Kidney (tissue), 14 donors: ENCODE measurements around the gene DOC2B. TPM values are rescaled to one million over a fixed set of nuclear protein-coding genes. Genes with fewer than 3 reads are reported as not detected.

Experiments
- DNase-seq, 5 donors: peaks; one replicate each; pipeline ENCODE4 v3.0.0-alpha.2; 2013 to 2020
- FAIRE-seq: peaks from 2 replicates; lab custom pipeline; 2012; peaks lifted over from hg19 to GRCh38; lab: Jason Lieb, UNC
- H3K27ac ChIP-seq, 2 donors: one replicate each; pipeline ENCODE4 v1.7.0; 2013; ENCODE audit warnings: low read depth in 2 of 2, low read length in 2 of 2, inconsistent platforms in 1 of 2
- H3K27me3 ChIP-seq: one replicate; pipeline ENCODE4 v1.7.1; 2013; ENCODE audit warnings: low read length, inconsistent platforms; ENCODE audit not compliant: control insufficient read depth, insufficient read depth
- H3K36me3 ChIP-seq, 3 donors: one replicate each; pipeline versions ENCODE4 v1.7.0 to v1.7.1; 2013; ENCODE audit warnings: low read length in 3 of 3, control low read depth in 1 of 3, inconsistent platforms in 1 of 3; ENCODE audit not compliant: insufficient read depth in 3 of 3, control insufficient read depth in 2 of 3
- H3K4me1 ChIP-seq, 3 donors: one replicate each; pipeline versions ENCODE4 v1.7.0 to v1.7.1; 2013; ENCODE audit warnings: low read length in 3 of 3, inconsistent platforms in 1 of 3, low read depth in 1 of 3; ENCODE audit not compliant: control insufficient read depth in 2 of 3, insufficient read depth in 2 of 3
- H3K4me3 ChIP-seq, 3 donors: one replicate each; pipeline versions ENCODE4 v1.7.0 to v1.8.1; 2013; ENCODE audit warnings: low read length in 3 of 3, control low read depth in 1 of 3, inconsistent platforms in 1 of 3
- H3K9ac ChIP-seq, 3 donors: one replicate each; pipeline versions ENCODE4 v1.7.0 to v1.7.1; 2013; ENCODE audit warnings: low read length in 3 of 3, control low read depth in 1 of 3, inconsistent platforms in 1 of 3
- H3K9me3 ChIP-seq, 3 donors: one replicate each; pipeline versions ENCODE4 v1.7.0 to v1.7.1; 2013; ENCODE audit warnings: low read length in 3 of 3, control low read depth in 1 of 3, inconsistent platforms in 1 of 3; ENCODE audit not compliant: control insufficient read depth in 2 of 3, insufficient read depth in 1 of 3
- intact Hi-C: fragments of 100-400 bp; cut with DNase I; formaldehyde crosslinking; loops from one replicate; pipeline ENCODE4 v1.11.1; 2022
- polyA plus RNA-seq: library from polyadenylated mRNA; stranded (reverse); fragments of 350-450 nt; fragmentation: Illumina TruSeq; extraction: RNeasy Lipid Tissue Mini Kit (QIAGEN cat#74804); gene quantifications from one replicate; pipeline ENCODE4 v1.2.3, GENCODE V29; 2014; ENCODE audit warnings: low read depth, low replicate concordance; ENCODE audit not compliant: insufficient read depth
- total RNA-seq: library from RNA; stranded (reverse); fragmentation: NEBNext Ultra II Directional; extraction: Animal tissue kit (Norgen Biotek cat#: 25700); gene quantifications from one replicate; pipeline ENCODE4 v1.2.1, GENCODE V29; 2021
- TF ChIP-seq, protein P1 (sequence below): IDR thresholded peaks from 3 replicates; pipeline ENCODE4 v1.5.1; 2012; ENCODE audit warnings: mild to moderate bottlenecking, moderate library complexity, borderline replicate concordance; ENCODE audit not compliant: insufficient read depth; ENCODE audit errors: extremely low read depth
- donor health status: control.
- donor health status: control.
- donor health status: control.
- donor health status: control.
- donor health status: control.
- donor health status: DM: yes; HTN: yes; CAD: no.
- donor health status: Normal renal cell carcinoma (clear cell type).

Gene DOC2B
- total and polyA plus RNA-seq, 2 donors from 2014 or later: 4.2 to 21.6 TPM

DNA sequence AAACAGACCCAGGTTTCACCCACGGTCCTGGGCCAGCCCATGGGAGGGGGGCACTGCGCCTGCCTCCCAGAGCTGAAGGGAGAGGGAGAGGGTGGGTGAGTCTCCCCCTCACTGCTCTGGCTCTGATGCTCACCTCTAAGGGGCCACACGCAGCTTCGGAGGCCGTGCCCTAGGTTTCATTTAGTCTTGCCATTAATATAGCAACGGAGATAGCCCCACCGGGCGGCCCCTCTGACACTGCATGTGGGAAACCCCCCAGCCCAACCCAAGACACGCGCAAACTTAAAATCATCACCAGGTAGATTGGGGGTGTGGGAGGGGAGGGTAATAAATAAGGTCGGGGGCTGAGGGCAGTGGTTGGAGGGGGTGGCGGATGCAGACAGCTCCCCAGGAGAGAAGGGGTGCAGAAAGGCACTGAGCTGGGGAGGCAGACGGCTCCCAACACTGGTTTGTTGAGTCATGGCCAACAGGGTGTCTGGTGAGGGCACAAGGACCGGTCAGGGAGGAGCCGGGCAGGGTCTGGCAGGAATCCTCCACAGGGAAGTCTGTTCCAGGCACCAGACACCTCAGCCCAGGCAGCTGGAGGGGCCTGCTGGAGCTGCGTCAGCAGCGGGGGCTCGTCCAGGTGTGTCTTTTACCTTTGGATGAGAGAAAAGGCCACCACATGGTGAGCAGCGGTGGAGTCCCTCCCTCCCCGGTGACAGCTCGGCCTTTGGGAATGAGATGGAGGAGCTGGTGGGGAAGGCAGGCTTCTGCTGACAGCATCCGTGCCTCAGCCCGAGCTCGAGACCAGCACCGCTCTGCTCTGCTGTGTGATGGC, 32.0 kb upstream of the DOC2B start:
- no peaks in the 10 kb centered on the region for H3K4me1 ChIP-seq
- H3K27ac ChIP-seq: no peak overlapping the region
- intact Hi-C loops: no loop called here
- H3K9ac ChIP-seq: no peak overlapping the region
- DNase-seq (peak in 1 of 5 donors; percentile 61), FAIRE-seq (no peak)
- peaks cover 0 to 3% (median 0%) of the 10 kb centered on the region in 3 donors for H3K36me3 ChIP-seq
- H3K9me3 ChIP-seq: no peaks in the 10 kb centered on the region
- TF ChIP-seq, protein P1, sequence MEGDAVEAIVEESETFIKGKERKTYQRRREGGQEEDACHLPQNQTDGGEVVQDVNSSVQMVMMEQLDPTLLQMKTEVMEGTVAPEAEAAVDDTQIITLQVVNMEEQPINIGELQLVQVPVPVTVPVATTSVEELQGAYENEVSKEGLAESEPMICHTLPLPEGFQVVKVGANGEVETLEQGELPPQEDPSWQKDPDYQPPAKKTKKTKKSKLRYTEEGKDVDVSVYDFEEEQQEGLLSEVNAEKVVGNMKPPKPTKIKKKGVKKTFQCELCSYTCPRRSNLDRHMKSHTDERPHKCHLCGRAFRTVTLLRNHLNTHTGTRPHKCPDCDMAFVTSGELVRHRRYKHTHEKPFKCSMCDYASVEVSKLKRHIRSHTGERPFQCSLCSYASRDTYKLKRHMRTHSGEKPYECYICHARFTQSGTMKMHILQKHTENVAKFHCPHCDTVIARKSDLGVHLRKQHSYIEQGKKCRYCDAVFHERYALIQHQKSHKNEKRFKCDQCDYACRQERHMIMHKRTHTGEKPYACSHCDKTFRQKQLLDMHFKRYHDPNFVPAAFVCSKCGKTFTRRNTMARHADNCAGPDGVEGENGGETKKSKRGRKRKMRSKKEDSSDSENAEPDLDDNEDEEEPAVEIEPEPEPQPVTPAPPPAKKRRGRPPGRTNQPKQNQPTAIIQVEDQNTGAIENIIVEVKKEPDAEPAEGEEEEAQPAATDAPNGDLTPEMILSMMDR: no peak
- H3K27me3 ChIP-seq: no peaks in the 10 kb centered on the region
- no peak overlapping the region for H3K4me3 ChIP-seq

DNA sequence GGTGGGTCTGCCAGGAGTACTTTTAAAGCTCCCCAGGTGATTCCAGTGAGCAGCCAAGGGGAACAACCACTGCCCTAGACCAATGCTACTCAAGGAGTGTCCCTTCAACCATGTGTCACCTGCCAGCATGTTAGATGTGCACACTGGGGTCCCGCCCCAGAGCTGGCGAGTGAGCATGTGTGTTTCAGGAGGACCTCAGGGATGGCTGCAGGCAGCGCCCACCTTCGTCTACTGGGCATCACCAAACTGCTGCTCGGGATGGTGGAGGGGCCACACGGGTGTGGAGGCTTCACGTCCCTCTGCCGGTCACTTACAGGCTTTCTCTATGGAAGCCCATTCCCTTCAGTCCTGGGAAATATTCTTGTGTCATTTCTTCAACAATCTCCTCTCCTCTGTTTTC, 29.0 kb upstream of the DOC2B start:
- intact Hi-C loops: no loop called here
- Histone ChIP-seq H3K27me3 (no peaks in the 10 kb centered on the region), H3K4me1 (no peaks in the 10 kb centered on the region), H3K9me3 (no peaks in the 10 kb centered on the region), H3K36me3 (peaks cover 0 to 3% (median 0%) of the 10 kb centered on the region in 3 donors), H3K4me3 (no peak overlapping the region), H3K9ac (no peak overlapping the region), H3K27ac (no peak overlapping the region)
- FAIRE-seq (no peak), DNase-seq (peak in 1 of 5 donors; percentile 59)
- TF ChIP-seq, protein P1: no peak

GRCh38 chr17:208429-208828, 27.0 kb upstream of the DOC2B start:
- FAIRE-seq: no peak
- H3K27ac ChIP-seq: no peak overlapping the region

More at GRCh38 chr17:208429-208828, 27.0 kb upstream of the DOC2B start:
- Histone ChIP-seq H3K4me1 (no peaks in the 10 kb centered on the region), H3K36me3 (peaks cover 0 to 3% (median 0%) of the 10 kb centered on the region in 3 donors), H3K9me3 (no peaks in the 10 kb centered on the region), H3K4me3 (no peak overlapping the region), H3K27me3 (no peaks in the 10 kb centered on the region), H3K9ac (no peak overlapping the region)
- TF ChIP-seq, protein P1: no peak
- peak in 1 of 5 donors; percentile 48 for DNase-seq
- intact Hi-C loops: no loop called here
